CD4-positive, alpha-beta T cell treated with Interleukin-12 subunit alpha and Interleukin-12 subunit beta, for 1 hour (primary cell): ENCODE data around the gene LINGO3.
"Not testable (repeated sequence)": the region's sequence is repeated elsewhere in the genome, so short reads cannot be mapped to it uniquely, and the experiment has no call there.

Experiments
- DNase-seq: peaks from one replicate; pipeline ENCODE4 v3.0.0-alpha.2; 2020

The LINGO3 gene

GRCh38 chr19:2303211-2303798, 4.6 kb downstream of the LINGO3 start:
- no peak for DNase-seq

GRCh38 chr19:2302319-2303210, 5.4 kb downstream of the LINGO3 start:
- no peak for DNase-seq

- no peak for DNase-seq
Observed at GRCh38 chr19:2300533-2300932, 7.4 kb downstream of the LINGO3 start.

GRCh38 chr19:2296141-2296540, 11.8 kb downstream of the LINGO3 start:
- DNase-seq: no peak

- no peak for DNase-seq
Observed at GRCh38 chr19:2294687-2295335, 13.1 kb downstream of the LINGO3 start.

- no peak for DNase-seq
Observed at GRCh38 chr19:2291185-2291751, 16.7 kb downstream of the LINGO3 start.

- no peak for DNase-seq
Observed at GRCh38 chr19:2290441-2291184, 17.3 kb downstream of the LINGO3 start.

- peak; percentile 58 for DNase-seq
Observed at GRCh38 chr19:2289714-2290435, 18.1 kb downstream of the LINGO3 start.

- DNase-seq: no peak
Observed at GRCh38 chr19:2288818-2289713, 18.9 kb downstream of the LINGO3 start.

GRCh38 chr19:2288338-2288817, 19.6 kb downstream of the LINGO3 start:
- DNase-seq: no peak

GRCh38 chr19:2287585-2288337, 20.2 kb downstream of the LINGO3 start:
- no peak for DNase-seq

GRCh38 chr19:2286402-2287140, 21.4 kb downstream of the LINGO3 start:
- DNase-seq: no peak

- no peak for DNase-seq
Observed at GRCh38 chr19:2283835-2284507, 24.0 kb downstream of the LINGO3 start.

GRCh38 chr19:2282862-2283237, 25.1 kb downstream of the LINGO3 start:
- no peak for DNase-seq

GRCh38 chr19:2282062-2282861, 25.7 kb downstream of the LINGO3 start, which contains the start of gene PEAK3:
PEAK3 (minus strand) TSS chr19:2282175; CDS start chr19:2280931, 1,244 bp downstream.
- peak; percentile 48 for DNase-seq

- DNase-seq: not testable (repeated sequence)
Observed at GRCh38 chr19:2281265-2282061, 26.5 kb downstream of the LINGO3 start.
